Activated T-cell treated with anti-CD3 and anti-CD28 coated beads, Interleukin-2, amount 50 U/mL, for 4 hours (primary cell): Measurements from ENCODE around the gene SLC35E2B. TPM values are rescaled to one million over a fixed set of nuclear protein-coding genes. Genes with fewer than 3 reads are reported as not detected.
"Not testable (repeated sequence)": the region's sequence is repeated elsewhere in the genome, so short reads cannot be mapped to it uniquely, and the experiment has no call there.

ENCODE experiments used
- ATAC-seq, 2 donors: fragments of 200-7000 bp; cut with Tn5 transposase; one replicate each; pipeline ENCODE4 v1.10.0; 2021
- DNase-seq: peaks from one replicate; pipeline ENCODE4 v3.0.0-alpha.2; 2020
- H3K27me3 Mint-ChIP-seq: one replicate; pipeline ENCODE4 v1.8.0; 2021; ENCODE audit warnings: low read depth, mixed read lengths
- H3K36me3 Mint-ChIP-seq: one replicate; pipeline ENCODE4 v1.8.0; 2022; ENCODE audit warnings: mixed read lengths; ENCODE audit not compliant: insufficient read depth
- H3K4me1 Mint-ChIP-seq: one replicate; pipeline ENCODE4 v1.8.0; 2021; ENCODE audit warnings: low read depth, mixed read lengths
- H3K4me3 Mint-ChIP-seq: one replicate; pipeline ENCODE4 v1.8.0; 2021; ENCODE audit warnings: mild to moderate bottlenecking, moderate library complexity, mixed read lengths
- H3K9me3 Mint-ChIP-seq: one replicate; pipeline ENCODE4 v1.8.0; 2021; ENCODE audit warnings: mixed read lengths
- total RNA-seq, 3 donors: library from RNA; stranded (reverse); gene quantifications; one replicate each; pipeline ENCODE4 v1.2.1, GENCODE V29; 2021

The SLC35E2B gene
- total RNA-seq, 3 donors from 2014 or later, result 14.8 to 27.2 (median 20.2) TPM

DNA sequence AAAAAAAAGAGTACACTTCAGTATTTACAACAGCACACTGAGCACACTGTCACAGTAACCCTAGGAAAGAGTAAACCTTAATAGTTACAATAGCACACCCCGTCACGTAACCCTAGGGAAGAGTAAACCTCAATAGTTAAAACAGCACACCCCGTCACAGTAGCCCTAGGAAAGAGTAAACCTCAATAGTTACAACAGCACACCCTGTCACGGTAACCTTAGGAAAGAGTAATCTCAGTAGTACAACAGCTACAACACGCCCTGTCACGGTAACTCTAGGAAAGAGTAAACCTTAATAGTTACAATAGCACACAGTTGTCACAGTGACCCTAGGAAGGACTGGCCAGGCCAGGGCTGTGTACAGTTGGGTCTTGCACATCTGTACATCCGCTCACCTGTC, 28.6 kb upstream of the SLC35E2B start:
- Mint-ChIP-seq H3K36me3 (peaks cover 20% of the 10 kb centered on the region), H3K27me3 (no peaks in the 10 kb centered on the region), H3K4me3 (peak overlapping the region; percentile 2), H3K4me1 (peaks cover 8% of the 10 kb centered on the region), H3K9me3 (no peaks in the 10 kb centered on the region)
- ATAC-seq (no peak), DNase-seq (no peak)

DNA sequence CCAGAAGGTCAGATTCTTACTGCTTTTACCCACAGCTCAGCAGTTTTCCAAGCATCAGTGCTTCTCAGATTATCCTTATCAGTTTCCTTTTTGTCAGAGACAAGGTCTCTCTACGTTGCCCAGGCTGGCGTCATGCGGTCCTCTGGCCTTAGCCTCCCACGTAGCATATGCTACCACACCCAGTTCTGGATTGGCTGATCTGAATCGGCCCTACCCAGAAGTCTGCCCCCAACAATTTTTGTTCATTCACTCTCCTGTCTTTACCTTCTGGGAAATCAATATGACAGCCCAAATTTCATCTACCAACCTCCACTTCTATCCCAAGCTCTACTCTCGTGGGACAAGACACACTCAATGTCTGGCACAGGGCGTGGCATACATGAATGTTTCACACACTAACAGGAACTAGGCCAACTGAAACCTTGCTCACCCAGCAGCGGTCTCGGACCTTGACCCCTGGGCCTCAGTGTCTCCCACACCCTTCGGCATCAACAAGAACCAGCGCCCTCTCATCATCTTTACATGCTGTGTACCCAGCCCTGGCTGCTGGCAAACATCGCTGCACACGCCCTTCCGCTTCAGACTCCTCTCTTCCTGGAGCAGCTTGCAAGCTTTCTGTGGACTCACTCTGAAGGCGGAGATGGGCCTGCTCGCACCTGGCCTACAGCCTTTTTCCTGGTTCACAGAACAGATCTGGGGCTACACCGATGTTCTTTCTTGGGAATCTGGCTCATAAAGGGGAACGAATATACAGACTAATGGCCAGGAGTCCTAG, 22.7 kb upstream of the SLC35E2B start:
- H3K36me3 Mint-ChIP-seq, result peaks cover 32% of the 10 kb centered on the region
- H3K4me3 Mint-ChIP-seq, H3K27me3 Mint-ChIP-seq, H3K9me3 Mint-ChIP-seq, ATAC-seq, H3K4me1 Mint-ChIP-seq, DNase-seq: not testable (repeated sequence)

DNA sequence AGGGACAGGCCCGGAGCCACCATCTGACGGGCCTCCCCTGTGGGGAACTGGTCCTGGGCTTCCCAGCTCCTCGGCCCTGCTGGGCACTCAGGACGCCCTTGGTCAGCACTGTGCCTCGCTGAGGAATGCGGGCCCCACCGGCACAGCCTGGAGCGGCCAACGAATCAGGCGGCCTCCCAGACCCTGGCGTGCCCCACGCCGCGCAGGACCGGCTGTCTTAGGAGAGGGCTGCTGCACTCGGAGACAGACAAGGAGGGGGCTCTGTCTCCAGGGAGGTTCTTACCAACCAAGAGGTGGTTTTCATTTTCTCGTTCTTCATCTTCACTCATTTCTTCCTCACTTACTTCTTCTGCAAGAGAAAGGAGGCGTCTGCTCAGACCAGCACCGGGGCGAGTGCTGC, 15.3 kb upstream of the SLC35E2B start:
- H3K4me3 Mint-ChIP-seq, DNase-seq, H3K9me3 Mint-ChIP-seq, H3K4me1 Mint-ChIP-seq, H3K27me3 Mint-ChIP-seq, ATAC-seq: not testable (repeated sequence)
- peaks cover 13% of the 10 kb centered on the region for H3K36me3 Mint-ChIP-seq

DNA sequence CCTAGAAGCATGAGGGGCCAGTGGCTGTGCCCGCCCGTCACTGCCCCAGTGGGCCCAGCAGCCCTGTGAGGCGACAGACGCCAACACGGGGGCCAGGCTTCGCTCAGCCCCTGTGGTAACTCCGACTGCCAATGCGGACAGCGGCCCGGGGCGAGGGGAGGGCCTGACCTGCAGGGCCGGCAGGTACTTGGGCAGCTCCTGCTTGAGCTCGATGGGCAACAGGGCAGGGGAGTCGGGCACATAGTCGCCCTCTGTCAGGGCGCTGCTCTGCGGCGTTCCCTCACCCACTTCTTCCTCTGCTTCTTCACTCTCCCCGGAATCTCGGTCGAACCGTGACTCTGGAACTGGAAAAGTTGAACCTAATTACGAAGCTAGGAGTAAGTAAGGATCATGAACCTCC, 14.6 kb upstream of the SLC35E2B start:
- H3K4me1 Mint-ChIP-seq, result not testable (repeated sequence)

DNA sequence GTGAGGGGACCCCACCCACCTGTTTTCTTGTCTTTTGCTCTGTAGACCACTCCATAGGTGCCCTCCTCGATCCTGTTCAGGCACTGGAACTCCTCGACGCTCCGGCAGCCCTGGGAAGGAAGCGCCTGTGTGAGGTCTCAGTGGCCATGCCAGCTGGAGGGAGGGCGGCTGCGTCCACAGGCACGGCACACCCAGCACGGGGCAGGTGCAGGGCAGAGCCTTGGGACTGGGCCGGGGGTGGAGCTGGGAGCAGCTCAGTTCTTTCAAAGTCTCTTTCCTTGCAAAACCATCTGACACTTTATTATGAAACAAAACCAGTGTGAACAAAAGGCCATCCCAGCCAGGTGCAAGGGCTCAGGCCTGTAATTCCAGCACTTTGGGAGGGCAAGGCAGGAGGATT, 13.0 kb upstream of the SLC35E2B start:
- ATAC-seq, H3K4me3 Mint-ChIP-seq, H3K4me1 Mint-ChIP-seq, DNase-seq, H3K27me3 Mint-ChIP-seq, H3K9me3 Mint-ChIP-seq: not testable (repeated sequence)
- peaks cover 11% of the 10 kb centered on the region for H3K36me3 Mint-ChIP-seq

More for the DNA sequence above, 14.6 kb upstream of the SLC35E2B start:
- not testable (repeated sequence) for DNase-seq, H3K4me3 Mint-ChIP-seq, H3K27me3 Mint-ChIP-seq, ATAC-seq, H3K9me3 Mint-ChIP-seq
- peaks cover 11% of the 10 kb centered on the region for H3K36me3 Mint-ChIP-seq

DNA sequence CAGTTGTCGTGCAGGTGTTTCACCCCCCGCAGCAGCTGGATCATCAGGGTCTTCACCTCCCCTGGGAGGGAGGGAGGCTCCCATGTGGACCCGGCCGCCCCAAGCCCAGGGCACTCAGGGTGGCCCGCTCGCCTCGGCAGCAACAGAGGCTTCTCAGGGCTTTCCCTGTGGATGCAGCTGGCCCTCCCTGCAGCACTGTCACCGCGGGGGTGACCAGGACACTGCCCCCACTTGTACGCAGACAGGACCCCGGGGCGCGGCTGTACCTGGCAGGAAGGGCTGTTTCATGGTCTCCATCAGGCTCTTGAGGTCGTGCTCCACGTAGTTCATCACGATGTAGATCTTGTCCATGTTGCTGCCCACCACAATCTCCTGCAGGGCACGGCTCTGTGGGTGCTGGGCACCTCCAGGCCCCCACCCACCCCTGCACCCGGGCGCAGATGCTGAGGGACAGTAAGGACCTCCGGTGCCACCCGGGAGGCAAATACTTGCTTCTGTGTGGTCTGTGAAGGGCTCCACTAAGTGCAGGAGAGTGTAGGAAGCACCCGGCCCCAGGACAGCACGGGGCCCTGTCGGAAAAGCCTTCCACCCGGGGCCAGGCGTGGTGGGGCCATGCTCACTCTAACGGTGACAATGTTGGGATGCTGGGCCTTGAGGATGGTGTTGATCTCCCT, 11.8 kb upstream of the SLC35E2B start:
- not testable (repeated sequence) for DNase-seq, H3K9me3 Mint-ChIP-seq, ATAC-seq, H3K4me1 Mint-ChIP-seq, H3K27me3 Mint-ChIP-seq, H3K4me3 Mint-ChIP-seq
- peaks cover 11% of the 10 kb centered on the region for H3K36me3 Mint-ChIP-seq

DNA sequence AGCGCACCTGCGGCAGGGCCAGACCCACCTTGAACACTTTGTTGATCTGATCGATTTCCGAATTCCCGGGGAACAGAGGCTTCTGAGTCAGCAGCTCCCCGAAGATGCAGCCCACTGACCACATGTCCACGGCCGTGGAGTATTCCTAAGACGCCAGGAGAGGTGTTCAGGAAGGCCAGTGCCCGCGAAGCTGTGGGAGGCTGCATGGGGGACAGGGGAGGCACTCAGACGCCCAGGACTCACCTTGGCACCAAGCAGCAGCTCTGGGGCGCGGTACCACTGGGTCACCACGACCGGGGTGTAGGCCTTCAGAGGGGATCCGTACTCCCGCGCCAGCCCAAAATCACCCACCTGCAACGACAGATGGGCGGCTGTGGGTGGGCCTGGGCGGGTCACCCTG, 11.2 kb upstream of the SLC35E2B start:
- no peaks in the 10 kb centered on the region for H3K4me1 Mint-ChIP-seq
- no peak overlapping the region for H3K4me3 Mint-ChIP-seq
- H3K36me3 Mint-ChIP-seq, result peaks cover 11% of the 10 kb centered on the region
- no peaks in the 10 kb centered on the region for H3K27me3 Mint-ChIP-seq
- DNase-seq, result no peak
- H3K9me3 Mint-ChIP-seq, result no peaks in the 10 kb centered on the region
- ATAC-seq, result no peak

DNA sequence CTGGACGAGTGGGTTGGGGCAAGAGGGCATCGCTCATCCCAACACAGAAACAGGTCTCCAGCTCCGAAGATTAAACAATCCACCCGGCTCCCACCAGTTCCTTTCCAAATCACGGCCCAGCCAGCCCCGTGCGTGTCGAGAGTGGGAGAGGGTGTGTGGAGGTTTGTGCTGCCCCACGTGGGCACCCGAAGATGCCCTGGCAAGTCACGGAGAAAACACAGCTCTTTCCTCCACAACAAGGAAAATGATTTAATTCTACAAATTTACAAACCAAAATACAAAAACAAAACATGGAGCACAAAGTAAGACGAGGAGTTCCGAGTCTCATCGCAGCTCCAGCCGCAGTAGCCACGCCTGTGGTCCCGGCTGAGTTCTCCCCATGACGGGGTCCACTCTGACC, 9.9 kb upstream of the SLC35E2B start:
- H3K27me3 Mint-ChIP-seq, H3K4me1 Mint-ChIP-seq, ATAC-seq, H3K36me3 Mint-ChIP-seq, H3K4me3 Mint-ChIP-seq, DNase-seq, H3K9me3 Mint-ChIP-seq: not testable (repeated sequence)

DNA sequence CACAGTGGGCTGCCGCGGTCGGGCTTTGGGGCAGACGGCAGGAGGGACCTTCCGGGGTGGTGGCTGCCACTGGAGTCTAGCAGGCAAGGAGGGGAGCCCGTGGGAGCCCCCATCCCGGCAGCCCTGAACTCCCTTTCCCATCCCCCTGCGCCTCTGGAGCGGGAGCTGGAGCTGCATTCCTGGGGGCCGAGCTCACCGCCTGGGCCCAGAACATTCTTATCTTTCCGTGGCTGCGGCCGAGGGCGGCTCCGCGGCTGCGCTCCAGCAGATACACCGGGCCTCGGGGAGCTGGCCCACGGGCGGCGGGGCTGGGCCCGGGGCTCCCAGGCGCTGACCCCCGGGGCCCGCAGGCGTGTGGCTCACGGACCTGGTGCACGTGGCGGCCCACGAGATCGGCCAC, 8.0 kb upstream of the SLC35E2B start:
- not testable (repeated sequence) for H3K36me3 Mint-ChIP-seq, H3K27me3 Mint-ChIP-seq, H3K9me3 Mint-ChIP-seq, ATAC-seq, DNase-seq, H3K4me1 Mint-ChIP-seq, H3K4me3 Mint-ChIP-seq

DNA sequence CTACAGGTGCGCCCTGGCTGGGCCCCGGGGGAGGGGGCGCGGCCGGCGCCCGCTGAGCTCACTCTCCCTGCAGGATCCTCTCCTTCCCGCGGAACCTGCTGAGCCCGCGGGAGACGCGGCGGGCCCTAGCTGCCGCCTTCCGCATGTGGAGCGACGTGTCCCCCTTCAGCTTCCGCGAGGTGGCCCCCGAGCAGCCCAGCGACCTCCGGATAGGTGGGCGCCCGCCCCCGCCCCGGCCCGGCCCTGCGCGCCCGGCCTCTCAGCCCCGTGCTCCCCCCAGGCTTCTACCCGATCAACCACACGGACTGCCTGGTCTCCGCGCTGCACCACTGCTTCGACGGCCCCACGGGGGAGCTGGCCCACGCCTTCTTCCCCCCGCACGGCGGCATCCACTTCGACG, 7.5 kb upstream of the SLC35E2B start:
- not testable (repeated sequence) for H3K4me3 Mint-ChIP-seq, DNase-seq, H3K36me3 Mint-ChIP-seq, H3K4me1 Mint-ChIP-seq, H3K27me3 Mint-ChIP-seq, H3K9me3 Mint-ChIP-seq
- peak; percentile 16 to 27 for ATAC-seq

DNA sequence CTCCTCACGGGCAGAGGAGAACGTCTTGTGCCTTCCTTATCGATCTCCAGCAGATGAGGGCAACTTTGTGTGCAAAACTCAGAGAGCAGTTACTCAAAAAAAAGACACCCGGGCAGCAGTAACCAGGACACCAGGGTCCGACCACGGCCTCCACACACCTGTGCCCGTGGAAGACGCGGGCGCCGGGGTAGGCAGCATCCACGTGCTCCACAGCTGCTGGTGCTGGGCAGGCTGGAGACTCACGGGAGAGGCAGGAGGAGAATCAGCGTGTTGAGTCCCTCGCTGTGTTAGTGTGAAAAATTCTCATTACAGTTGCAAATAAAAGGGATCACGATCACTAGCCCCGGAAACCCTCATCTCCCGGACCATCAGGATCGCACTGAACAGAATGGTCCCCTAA, 6.5 kb upstream of the SLC35E2B start:
- ATAC-seq, H3K4me3 Mint-ChIP-seq, H3K36me3 Mint-ChIP-seq, H3K27me3 Mint-ChIP-seq, DNase-seq, H3K9me3 Mint-ChIP-seq, H3K4me1 Mint-ChIP-seq: not testable (repeated sequence)

DNA sequence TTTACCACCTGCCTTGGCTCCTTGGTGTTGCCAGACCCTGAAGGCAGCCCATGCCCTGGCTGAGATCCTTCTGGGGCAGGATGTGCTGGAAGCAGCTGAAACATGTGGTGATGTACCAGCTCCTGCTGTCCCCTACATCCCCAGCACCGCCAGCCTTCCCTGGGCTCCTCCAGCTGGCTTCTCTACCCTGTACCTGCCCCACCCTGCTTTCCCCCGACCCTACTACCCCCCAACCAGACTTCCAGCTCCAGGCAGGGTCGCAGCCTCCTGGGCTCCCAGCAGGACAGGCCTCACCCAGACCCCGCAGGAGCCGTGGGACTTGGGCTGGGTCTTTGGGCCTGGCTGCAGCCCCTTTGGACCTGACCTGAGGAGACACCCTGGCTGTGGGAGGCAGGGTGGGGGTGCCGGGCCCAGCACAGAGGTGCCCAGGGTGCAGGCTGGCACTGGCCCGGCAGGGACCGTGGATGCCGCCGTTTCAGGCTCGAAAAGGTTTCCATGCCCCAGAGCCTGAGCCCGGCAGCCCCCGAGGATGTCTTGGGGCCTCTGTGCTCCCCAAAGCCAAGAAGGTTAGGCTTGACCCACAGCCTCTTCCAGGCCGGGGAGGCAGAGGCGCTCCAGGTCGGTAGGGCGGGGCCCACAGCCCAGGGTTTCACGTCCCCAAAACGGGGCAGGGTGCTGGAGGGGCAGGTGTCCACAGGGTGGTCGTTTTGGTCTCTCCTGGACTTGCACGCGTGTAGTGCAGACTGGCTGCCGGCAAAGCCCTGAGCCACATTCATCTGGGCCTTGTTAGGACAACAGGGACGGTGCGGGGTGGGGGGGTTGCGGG, 5.0 kb upstream of the SLC35E2B start:
- not testable (repeated sequence) for H3K4me3 Mint-ChIP-seq, ATAC-seq, H3K9me3 Mint-ChIP-seq, H3K4me1 Mint-ChIP-seq, H3K36me3 Mint-ChIP-seq, DNase-seq, H3K27me3 Mint-ChIP-seq

DNA sequence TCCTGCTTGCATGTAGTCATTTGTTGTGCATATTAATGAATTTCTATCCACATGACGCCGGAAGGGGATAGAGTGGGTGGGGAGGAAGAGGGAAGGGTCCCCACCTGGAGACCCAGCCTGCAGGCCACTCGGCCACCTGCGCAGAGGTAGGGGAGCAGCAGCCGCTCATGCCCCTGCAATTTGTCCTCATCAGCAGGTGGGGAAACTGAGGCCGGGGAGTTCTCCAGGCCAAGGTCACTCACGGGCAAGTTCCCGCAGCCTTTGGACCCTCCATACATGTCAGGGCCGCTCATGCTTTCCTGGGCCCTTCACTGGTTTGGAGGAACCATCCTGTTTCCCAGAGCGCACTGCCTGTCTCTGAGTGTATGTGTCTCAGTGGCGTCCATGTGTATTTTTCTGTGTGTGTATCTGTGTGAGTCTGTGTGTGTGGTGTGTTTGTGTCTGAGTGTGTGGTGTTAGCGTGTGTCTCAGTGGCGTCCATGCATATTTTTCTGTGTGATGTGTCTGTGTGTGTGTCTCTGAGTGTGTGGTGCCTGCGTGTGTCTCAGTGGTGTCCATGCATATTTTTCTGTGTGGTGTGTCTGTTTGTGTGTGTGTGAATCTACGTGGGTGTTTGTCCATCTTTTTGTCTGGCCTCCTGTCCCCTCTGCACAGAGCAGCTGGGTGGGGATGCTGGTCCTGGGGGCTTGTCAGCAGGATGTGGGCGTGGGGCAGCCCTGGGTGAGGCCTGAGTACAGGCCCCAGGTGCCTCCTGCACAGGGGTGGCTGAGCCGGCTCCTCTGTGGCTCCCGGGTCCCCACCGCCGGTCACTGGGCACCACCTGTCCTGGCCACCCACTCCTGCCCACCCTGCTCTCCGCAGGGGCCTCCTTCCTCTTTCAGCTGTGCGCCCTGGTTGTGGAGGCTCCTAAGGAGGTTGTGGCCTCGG, 4.1 kb upstream of the SLC35E2B start:
- not testable (repeated sequence) for H3K9me3 Mint-ChIP-seq, H3K4me1 Mint-ChIP-seq, DNase-seq, H3K4me3 Mint-ChIP-seq, ATAC-seq, H3K27me3 Mint-ChIP-seq, H3K36me3 Mint-ChIP-seq

DNA sequence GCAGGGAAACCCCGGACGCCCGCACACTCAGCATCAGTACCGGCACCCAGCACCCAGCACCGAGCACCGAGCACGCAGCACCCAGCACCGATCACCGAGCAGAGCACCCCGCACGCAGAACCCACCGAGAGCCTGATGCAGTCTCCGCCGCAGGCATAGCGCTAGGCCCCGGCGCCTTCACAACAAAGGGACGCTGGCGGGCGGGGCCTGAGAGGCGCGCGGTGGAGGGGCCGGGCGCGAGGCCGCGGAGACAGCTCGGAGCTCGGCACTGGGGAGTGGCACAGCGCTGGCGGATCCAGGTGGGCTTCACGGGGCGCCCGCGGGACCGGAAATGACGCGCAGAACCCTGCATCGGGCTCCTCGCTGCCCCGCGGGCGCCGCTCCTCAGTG, 276 bp downstream of the SLC35E2B start:
- not testable (repeated sequence) for H3K27me3 Mint-ChIP-seq, H3K36me3 Mint-ChIP-seq, H3K9me3 Mint-ChIP-seq
- Mint-ChIP-seq H3K4me3 (peak overlapping the region; percentile 59), H3K4me1 (peaks cover 23% of the 10 kb centered on the region)
- peak; percentile 77 for DNase-seq
- peak; percentile 69 to 71 for ATAC-seq
